GM23248 (cell line): ENCODE data around the gene ADCY2. TPM values are rescaled to one million over a fixed set of nuclear protein-coding genes. Genes with fewer than 3 reads are reported as not detected.
A peak's percentile ranks its signal among the peaks of the same experiment; 100 is the strongest.

ENCODE experiments used
- DNase-seq: peaks from one replicate; pipeline ENCODE4 v3.0.0-alpha.2; 2015
- H2AFZ ChIP-seq: fragments of 200-600 bp; sonication (generic); 2 replicates; pipeline ENCODE4 v1.6.1; 2016; ENCODE audit warnings: antibody characterized with exemption
- H3F3A ChIP-seq: fragments of 200-600 bp; sonication (generic); 2 replicates; pipeline ENCODE4 v1.6.1; 2016; ENCODE audit warnings: mild to moderate bottlenecking, antibody characterized with exemption, mixed run types; ENCODE audit not compliant: insufficient read depth
- H3K27ac ChIP-seq: fragments of 200-600 bp; sonication (generic); 2 replicates; pipeline ENCODE4 v1.5.1; 2016; ENCODE audit warnings: mild to moderate bottlenecking
- H3K27me3 ChIP-seq: fragments of 200-600 bp; sonication (generic); replicated peaks from 2 replicates; pipeline ENCODE4 v1.6.1; 2016; ENCODE audit warnings: mild to moderate bottlenecking; ENCODE audit not compliant: insufficient read depth
- H3K36me3 ChIP-seq: fragments of 200-600 bp; sonication (generic); 2 replicates; pipeline ENCODE4 v1.6.1; 2016; ENCODE audit warnings: low read depth, mild to moderate bottlenecking
- H3K4me1 ChIP-seq: fragments of 200-600 bp; sonication (generic); 2 replicates; pipeline ENCODE4 v1.6.1; 2016; ENCODE audit warnings: mild to moderate bottlenecking; ENCODE audit not compliant: insufficient read depth
- H3K4me2 ChIP-seq: fragments of 200-600 bp; sonication (generic); one replicate; pipeline ENCODE4 v1.6.1; 2016; ENCODE audit warnings: mild to moderate bottlenecking; ENCODE audit not compliant: unreplicated experiment
- H3K4me3 ChIP-seq: fragments of 200-600 bp; sonication (generic); 2 replicates; pipeline ENCODE4 v1.5.1; 2016; ENCODE audit warnings: mild to moderate bottlenecking
- H3K79me2 ChIP-seq: fragments of 200-600 bp; sonication (generic); 2 replicates; pipeline ENCODE4 v1.6.1; 2016; ENCODE audit warnings: mild to moderate bottlenecking; ENCODE audit not compliant: insufficient read depth
- H3K9ac ChIP-seq: fragments of 200-600 bp; sonication (generic); 2 replicates; pipeline ENCODE4 v1.6.1; 2016; ENCODE audit warnings: mild to moderate bottlenecking
- H3K9me2 ChIP-seq: fragments of 200-600 bp; sonication (generic); 2 replicates; pipeline ENCODE4 v1.6.1; 2016; ENCODE audit warnings: mixed run types, mild to moderate bottlenecking, moderate library complexity; ENCODE audit not compliant: insufficient read depth
- H3K9me3 ChIP-seq: fragments of 200-600 bp; sonication (generic); one replicate; pipeline ENCODE4 v1.6.1; 2017; ENCODE audit warnings: low read depth
- H4K20me1 ChIP-seq: fragments of 200-600 bp; sonication (generic); 2 replicates; pipeline ENCODE4 v1.6.0; 2016; ENCODE audit not compliant: insufficient read depth
- EZH2 ChIP-seq: fragments of 200-600 bp; sonication (generic); IDR thresholded peaks from 2 replicates; pipeline ENCODE4 v1.6.1; 2018; ENCODE audit warnings: antibody characterized with exemption, mild to moderate bottlenecking; ENCODE audit not compliant: insufficient read depth, poor library complexity, severe bottlenecking
- EZH2phosphoT487 ChIP-seq: fragments of 200-600 bp; sonication (generic); IDR thresholded peaks from 2 replicates; pipeline ENCODE4 v1.6.1; 2018; ENCODE audit warnings: antibody characterized with exemption, moderate library complexity, mild to moderate bottlenecking, low read depth; ENCODE audit not compliant: insufficient read depth
- WGBS, 2 experiments: methylation state at CpG; one replicate each; pipeline ENCODE4 v1.1.6; 2015 to 2017; ENCODE audit warnings: low lambda C conversion rate in 2 of 2, low coverage in 1 of 2; ENCODE audit errors: missing lambda C conversion rate in 2 of 2; 5-methylcytosine and 5-hydroxymethylcytosine counted together
- in situ Hi-C: fragments of 300-500 bp; cut with MboI; formaldehyde crosslinking; loops from 2 replicates; pipeline ENCODE4 v1.15.0; 2020
- polyA plus RNA-seq: library from polyadenylated mRNA; unstranded; fragments of >200 nt; fragmentation: Nextera tagmentation; extraction: Ambion mirVana; gene quantifications from 2 replicates; pipeline ENCODE4 v1.2.1, GENCODE V29; 2016
- total RNA-seq: library from RNA; depleted of rRNA; stranded (reverse); fragments of >200 nt; shearing (Covaris generic); gene quantifications from 2 replicates; pipeline ENCODE4 v1.2.3, GENCODE V29; 2014

ADCY2 gene
- total and polyA plus RNA-seq, 2 experiments from 2014 or later: 0.11 TPM; not detected in 1

DNA sequence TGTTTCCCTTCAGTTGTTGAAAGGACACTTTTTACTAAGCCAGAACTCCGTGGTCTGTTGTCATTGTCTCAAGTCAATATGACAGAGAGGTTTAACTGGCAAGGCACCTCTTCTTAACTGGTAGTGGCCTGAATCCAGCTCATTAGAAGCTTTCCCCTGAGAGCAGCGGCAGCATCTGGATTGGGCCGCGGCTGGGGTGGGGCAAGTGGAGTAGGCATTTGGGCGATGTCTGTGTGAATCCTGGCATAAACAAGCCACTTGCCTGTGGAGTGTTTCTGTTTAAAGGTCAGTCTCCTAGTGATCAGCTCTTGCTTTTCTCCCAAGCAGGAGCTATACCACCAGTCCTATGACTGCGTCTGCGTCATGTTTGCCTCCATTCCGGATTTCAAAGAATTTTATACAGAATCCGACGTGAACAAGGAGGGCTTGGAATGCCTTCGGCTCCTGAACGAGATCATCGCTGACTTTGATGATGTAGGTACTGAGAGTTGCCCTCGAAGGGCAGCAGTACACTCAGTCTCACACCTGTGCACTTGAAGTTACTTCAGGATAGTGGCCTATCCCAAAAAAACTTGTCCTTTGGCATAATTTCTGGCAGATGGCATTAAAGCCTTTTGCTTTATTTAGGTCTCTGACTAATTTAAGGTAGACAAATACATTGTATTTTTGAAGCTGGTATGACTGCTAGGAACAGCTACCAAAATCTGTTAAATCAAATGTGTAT is 406.1 kb downstream of the ADCY2 start:
- DNase-seq: peak; percentile 6
- no peak overlapping the region for H3K4me2 ChIP-seq

GRCh38 chr5:7802855-7803254 is 406.9 kb downstream of the ADCY2 start:
- no peaks in the 10 kb centered on the region for H3K36me3 ChIP-seq
- no peak overlapping the region for H3K4me3 ChIP-seq
- H3F3A ChIP-seq: no peaks in the 10 kb centered on the region
- no peak overlapping the region for H2AFZ ChIP-seq
- no peaks in the 10 kb centered on the region for H3K4me1 ChIP-seq
- 36% methylated on average over 6 of the region's 6 CpGs for WGBS, 2 experiments
- TF ChIP-seq EZH2phosphoT487: no peak
- TF ChIP-seq EZH2: no peak
- no peaks in the 10 kb centered on the region for H3K79me2 ChIP-seq
- no peak overlapping the region for H3K27ac ChIP-seq
- no peaks in the 10 kb centered on the region for H3K9me3 ChIP-seq
- no peak overlapping the region for H3K4me2 ChIP-seq
- no peaks in the 10 kb centered on the region for H4K20me1 ChIP-seq
- H3K9ac ChIP-seq: no peak overlapping the region
- H3K9me2 ChIP-seq: no peaks in the 10 kb centered on the region
- no peaks in the 10 kb centered on the region for H3K27me3 ChIP-seq
- peak; percentile 49 for DNase-seq
- in situ Hi-C loops: no loop called here

More for the DNA sequence above, 406.1 kb downstream of the ADCY2 start:
- in situ Hi-C loops: no loop called here
- H3K4me3 ChIP-seq: no peak overlapping the region
- no peaks in the 10 kb centered on the region for H3K79me2 ChIP-seq
- no peaks in the 10 kb centered on the region for H4K20me1 ChIP-seq
- H3K9me2 ChIP-seq: no peaks in the 10 kb centered on the region
- no peak for TF ChIP-seq EZH2
- TF ChIP-seq EZH2phosphoT487: no peak
- no peaks in the 10 kb centered on the region for H3K27me3 ChIP-seq
- H3K9me3 ChIP-seq: no peaks in the 10 kb centered on the region
- H3K9ac ChIP-seq: no peak overlapping the region
- no peaks in the 10 kb centered on the region for H3F3A ChIP-seq
- H3K27ac ChIP-seq: no peak overlapping the region
- 14 to 17% methylated on average over 14 of the region's 14 CpGs for WGBS, 2 experiments
- no peak overlapping the region for H2AFZ ChIP-seq
- H3K4me1 ChIP-seq: no peaks in the 10 kb centered on the region
- no peaks in the 10 kb centered on the region for H3K36me3 ChIP-seq

GRCh38 chr5:7803937-7804336 is 408.0 kb downstream of the ADCY2 start:
- no peaks in the 10 kb centered on the region for H3K9me3 ChIP-seq
- H3F3A ChIP-seq: no peaks in the 10 kb centered on the region
- H4K20me1 ChIP-seq: no peaks in the 10 kb centered on the region
- no peaks in the 10 kb centered on the region for H3K27me3 ChIP-seq
- H3K4me2 ChIP-seq: no peak overlapping the region
- in situ Hi-C loops: no loop called here
- no peaks in the 10 kb centered on the region for H3K79me2 ChIP-seq
- H3K36me3 ChIP-seq: no peaks in the 10 kb centered on the region
- H3K9me2 ChIP-seq: no peaks in the 10 kb centered on the region
- TF ChIP-seq EZH2 (no peak), EZH2phosphoT487 (no peak)
- no peak for DNase-seq
- no peak overlapping the region for H3K9ac ChIP-seq
- no peaks in the 10 kb centered on the region for H3K4me1 ChIP-seq
- H3K4me3 ChIP-seq: no peak overlapping the region
- no peak overlapping the region for H2AFZ ChIP-seq
- WGBS, 2 experiments: 49 to 70% methylated on average over 2 of the region's 2 CpGs
- H3K27ac ChIP-seq: no peak overlapping the region

GRCh38 chr5:7805379-7805778 is 409.4 kb downstream of the ADCY2 start:
- Histone ChIP-seq H3K4me2 (no peak overlapping the region), H2AFZ (no peak overlapping the region), H4K20me1 (no peaks in the 10 kb centered on the region), H3K36me3 (no peaks in the 10 kb centered on the region), H3K27ac (no peak overlapping the region), H3K9ac (no peak overlapping the region), H3K4me1 (no peaks in the 10 kb centered on the region), H3K9me2 (no peaks in the 10 kb centered on the region), H3K79me2 (no peaks in the 10 kb centered on the region), H3K4me3 (no peak overlapping the region), H3K9me3 (no peaks in the 10 kb centered on the region), H3K27me3 (no peaks in the 10 kb centered on the region), H3F3A (no peaks in the 10 kb centered on the region)
- WGBS, 2 experiments: 48 to 56% methylated on average over 2 of the region's 2 CpGs
- DNase-seq: peak; percentile 14
- in situ Hi-C loops: no loop called here
- no peak for TF ChIP-seq EZH2phosphoT487
- no peak for TF ChIP-seq EZH2
